H1 (cell line): ENCODE results near the gene RNF41. TPM values are rescaled to one million over a fixed set of nuclear protein-coding genes. Genes with fewer than 3 reads are reported as not detected.

Experiments
- CTCF ChIA-PET: fragments of 300-600 bp; sonication (Branson Sonifier 250); formaldehyde crosslinking; loops from one replicate; lab custom pipeline; 2021; ENCODE audit not compliant: partially characterized antibody; lab: Charles Lee
- POLR2A ChIA-PET: fragments of 300-600 bp; sonication (Branson Sonifier 250); formaldehyde crosslinking; loops from one replicate; lab custom pipeline; 2021; ENCODE audit warnings: inconsistent platforms; ENCODE audit not compliant: partially characterized antibody; lab: Charles Lee
- DNase-seq, 2 experiments: peaks; one replicate each; pipeline versions ENCODE4 v3.0.0 to v3.0.0-alpha.2; 2010 to 2022; ENCODE audit warnings: low spot score in 2 of 2, low read depth in 1 of 2, mixed read lengths in 1 of 2
- FAIRE-seq: peaks from 2 replicates; lab custom pipeline; 2011; peaks lifted over from hg19 to GRCh38; lab: Jason Lieb, UNC
- H2AFZ ChIP-seq: 2 replicates; pipeline ENCODE4 v1.8.1; 2012; ENCODE audit warnings: low read length, inconsistent platforms
- H2AK5ac ChIP-seq: 2 replicates; pipeline ENCODE4 v1.6.1; 2013; ENCODE audit warnings: low read depth, low read length
- H2BK120ac ChIP-seq: replicated peaks from 2 replicates; pipeline ENCODE3; 2013; ENCODE audit warnings: low read depth, low read length, inconsistent platforms
- H2BK12ac ChIP-seq: 2 replicates; pipeline ENCODE4 v1.6.1; 2013; ENCODE audit warnings: low read depth, low read length
- H2BK15ac ChIP-seq: 2 replicates; pipeline ENCODE4 v1.6.1; 2013; ENCODE audit warnings: low read length
- H2BK20ac ChIP-seq: 2 replicates; pipeline ENCODE4 v1.6.1; 2013; ENCODE audit warnings: low read length
- H2BK5ac ChIP-seq: 2 replicates; pipeline ENCODE4 v1.6.1; 2013; ENCODE audit warnings: low read depth, low read length
- H3K14ac ChIP-seq: 2 replicates; pipeline ENCODE4 v1.6.1; 2013; ENCODE audit warnings: inconsistent platforms; ENCODE audit not compliant: insufficient read length
- H3K18ac ChIP-seq: 2 replicates; pipeline ENCODE4 v1.6.1; 2013; ENCODE audit warnings: low read length; ENCODE audit errors: extremely low read depth
- H3K23ac ChIP-seq: 2 replicates; pipeline ENCODE4 v1.6.1; 2013; ENCODE audit warnings: inconsistent platforms; ENCODE audit not compliant: insufficient read length
- H3K23me2 ChIP-seq: 2 replicates; pipeline ENCODE4 v1.6.1; 2013; ENCODE audit warnings: low read depth, low read length
- H3K27ac ChIP-seq: 2 replicates; pipeline ENCODE4 v1.6.1; 2011; ENCODE audit warnings: low read depth, low read length, inconsistent platforms
- H3K27me3 ChIP-seq, 4 experiments: replicated peaks in 1 of 4; 1 replicate in 1 of 4; 2 replicates in 3 of 4; pipeline versions ENCODE4 v1.6.1 to v1.8.1; 2011 to 2013; ENCODE audit warnings: low read length in 3 of 4, mild to moderate bottlenecking in 3 of 4, inconsistent platforms in 2 of 4, mixed read lengths in 2 of 4, moderate library complexity in 1 of 4; ENCODE audit not compliant: control insufficient read depth in 3 of 4, insufficient read depth in 3 of 4; ENCODE audit errors: extremely low read depth in 1 of 4
- H3K36me3 ChIP-seq, 4 experiments: 2 replicates each; pipeline versions ENCODE4 v1.6.1 to v1.8.1; 2011 to 2013; ENCODE audit warnings: mild to moderate bottlenecking in 4 of 4, low read length in 3 of 4, moderate library complexity in 2 of 4, control low read depth in 1 of 4, inconsistent platforms in 1 of 4; ENCODE audit not compliant: insufficient read depth in 4 of 4, control insufficient read depth in 2 of 4
- H3K4ac ChIP-seq: replicated peaks from 2 replicates; pipeline ENCODE3; 2013; ENCODE audit warnings: low read length, low read depth, mixed read lengths, inconsistent platforms; ENCODE audit not compliant: insufficient read length
- H3K4me1 ChIP-seq, 4 experiments: replicated peaks in 1 of 4; 1 replicate in 1 of 4; 2 replicates in 3 of 4; pipeline versions ENCODE4 v1.6.1 to v1.8.1; 2011 to 2013; ENCODE audit warnings: low read length in 3 of 4, inconsistent platforms in 2 of 4, mixed read lengths in 1 of 4; ENCODE audit not compliant: insufficient read depth in 4 of 4, control insufficient read depth in 3 of 4
- H3K4me2 ChIP-seq, 2 experiments: 2 replicates each; pipeline versions ENCODE4 v1.6.1 to v1.8.1; 2011 to 2013; ENCODE audit warnings: low read depth in 2 of 2, low read length in 2 of 2, control low read depth in 1 of 2, inconsistent platforms in 1 of 2, mild to moderate bottlenecking in 1 of 2; ENCODE audit not compliant: insufficient read depth in 1 of 2
- H3K4me3 ChIP-seq, 4 experiments: fragments of 200-600, 300-600 bp in 1 of 4; sonication (generic), shearing (Covaris generic), sonication (Bioruptor Twin) in 1 of 4; 2 replicates each; pipeline versions ENCODE4 v1.5.1 to v1.8.1; 2011 to 2016; ENCODE audit warnings: low read length in 4 of 4, low read depth in 3 of 4, control low read depth in 2 of 4, inconsistent platforms in 2 of 4, mild to moderate bottlenecking in 2 of 4, mixed read lengths in 1 of 4, moderate library complexity in 1 of 4; ENCODE audit not compliant: insufficient read depth in 2 of 4; ENCODE audit errors: extremely low read depth in 1 of 4
- H3K56ac ChIP-seq: replicated peaks from 2 replicates; pipeline ENCODE3; 2013; ENCODE audit warnings: low read depth, mild to moderate bottlenecking, mixed read lengths, low read length, inconsistent platforms; ENCODE audit not compliant: insufficient read length
- H3K79me1 ChIP-seq: 2 replicates; pipeline ENCODE4 v1.6.1; 2013; ENCODE audit warnings: low read depth, low read length, control low read depth
- H3K79me2 ChIP-seq, 2 experiments: 2 replicates each; pipeline versions ENCODE4 v1.6.1 to v1.8.1; 2012 to 2013; ENCODE audit warnings: low read length in 2 of 2, mild to moderate bottlenecking in 2 of 2, inconsistent platforms in 1 of 2; ENCODE audit not compliant: insufficient read depth in 2 of 2, control insufficient read depth in 1 of 2
- H3K9ac ChIP-seq, 4 experiments: replicated peaks in 1 of 4; 1 replicate in 1 of 4; 2 replicates in 3 of 4; pipeline versions ENCODE4 v1.6.1 to v1.8.1; 2011 to 2013; ENCODE audit warnings: low read depth in 3 of 4, low read length in 3 of 4, control low read depth in 2 of 4, mild to moderate bottlenecking in 2 of 4, moderate library complexity in 2 of 4, inconsistent platforms in 1 of 4; ENCODE audit errors: extremely low read depth in 1 of 4
- H3K9me3 ChIP-seq, 2 experiments: 2 replicates each; pipeline versions ENCODE4 v1.6.1 to v1.8.1; 2012 to 2013; ENCODE audit warnings: mild to moderate bottlenecking in 2 of 2, moderate library complexity in 2 of 2, control low read depth in 1 of 2, inconsistent platforms in 1 of 2, low read depth in 1 of 2, low read length in 1 of 2, mixed read lengths in 1 of 2; ENCODE audit not compliant: insufficient read depth in 2 of 2
- H4K20me1 ChIP-seq, 2 experiments: replicated peaks in 1 of 2; 2 replicates each; pipeline versions ENCODE3 to v1.8.1; 2011 to 2013; ENCODE audit warnings: inconsistent platforms in 2 of 2, low read length in 2 of 2, mild to moderate bottlenecking in 1 of 2; ENCODE audit not compliant: insufficient read depth in 2 of 2, control insufficient read depth in 1 of 2
- H4K5ac ChIP-seq: 2 replicates; pipeline ENCODE4 v1.6.1; 2013; ENCODE audit warnings: low read length, low read depth, mixed read lengths, inconsistent platforms; ENCODE audit not compliant: insufficient read length
- H4K8ac ChIP-seq: 2 replicates; pipeline ENCODE4 v1.8.0; 2013; ENCODE audit warnings: mild to moderate bottlenecking, moderate library complexity, low read length, inconsistent platforms; ENCODE audit not compliant: insufficient read depth; ENCODE audit errors: extremely low read depth
- H4K91ac ChIP-seq: replicated peaks from 2 replicates; pipeline ENCODE3; 2013; ENCODE audit warnings: low read length, mixed read lengths, inconsistent platforms; ENCODE audit not compliant: insufficient read length
- E2F6 ChIP-seq: IDR thresholded peaks from 2 replicates; pipeline ENCODE4 v1.6.1; 2012; ENCODE audit warnings: inconsistent platforms
- KDM4A ChIP-seq: IDR thresholded peaks from one replicate; pipeline ENCODE4 v1.7.1; 2012; ENCODE audit warnings: low read depth, mild to moderate bottlenecking, moderate library complexity, low read length, inconsistent platforms; ENCODE audit not compliant: severe bottlenecking
- POLR2A ChIP-seq, 2 experiments: IDR thresholded peaks; 1 replicate in 1 of 2; 2 replicates in 1 of 2; pipeline ENCODE4 v1.6.1; 2011; ENCODE audit warnings: low read depth in 2 of 2, low read length in 2 of 2, mild to moderate bottlenecking in 2 of 2; ENCODE audit errors: control extremely low read depth in 1 of 2
- POLR2AphosphoS5 ChIP-seq: IDR thresholded peaks from 2 replicates; pipeline ENCODE4 v1.6.1; 2011; ENCODE audit warnings: low read depth, low read length
- SIX5 ChIP-seq: IDR thresholded peaks from 2 replicates; pipeline ENCODE4 v1.6.1; 2011; ENCODE audit warnings: mild to moderate bottlenecking, low read depth, low read length
- SRF ChIP-seq: IDR thresholded peaks from 2 replicates; pipeline ENCODE4 v1.6.1; 2011; ENCODE audit warnings: mild to moderate bottlenecking, low read depth, low read length, moderate library complexity
- TBP ChIP-seq: IDR thresholded peaks from 2 replicates; pipeline ENCODE4 v1.6.1; 2011; ENCODE audit warnings: low read depth, low read length, improper control_type of control experiment
- WGBS, 2 experiments: shearing (Covaris generic) in 1 of 2; methylation state at CpG; one replicate each; pipeline versions ENCODE4 v1.1.6 to v1.1.7; 2013 to 2015; ENCODE audit warnings: low lambda C conversion rate in 2 of 2, mixed read lengths in 2 of 2, inconsistent platforms in 1 of 2, low coverage in 1 of 2, missing lambda C conversion rate in 1 of 2; ENCODE audit not compliant: insufficient replicate concordance in 2 of 2, insufficient coverage in 1 of 2, insufficient read length in 1 of 2; ENCODE audit errors: extremely low coverage in 1 of 2, missing lambda C conversion rate in 1 of 2; 5-methylcytosine and 5-hydroxymethylcytosine counted together
- polyA plus RNA-seq, 7 experiments: library from polyadenylated mRNA; depleted of rRNA in 3 of 7; stranded (reverse) in 5 of 7; unstranded in 2 of 7; fragments of >200 nt in 5 of 7; fragments of 200-250 nt in 2 of 7; gene quantifications; 1 replicate in 5 of 7; 2 replicates in 1 of 7; 4 replicates in 1 of 7; pipeline versions ENCODE4 v1.2.1 to v1.2.3, GENCODE V29; 2011 to 2013; ENCODE audit warnings: missing spikeins in 2 of 7, mixed read lengths in 2 of 7
- total RNA-seq: library from RNA; stranded (reverse); fragmentation: NEBNext Ultra II Directional; extraction: Animal tissue kit (Norgen Biotek cat#: 25700); gene quantifications from 2 replicates; pipeline ENCODE4 v1.2.1, GENCODE V29; 2021
- TF ChIP-seq, protein P1 (sequence below): IDR thresholded peaks from 2 replicates; pipeline ENCODE4 v1.6.1; 2012; ENCODE audit warnings: inconsistent platforms

Gene RNF41
- total and polyA plus RNA-seq, 2 of the 8 experiments (the other 6 are each of a cell fraction or from before 2014, with no cell fraction given), result 55.5 to 98.6 TPM

DNA sequence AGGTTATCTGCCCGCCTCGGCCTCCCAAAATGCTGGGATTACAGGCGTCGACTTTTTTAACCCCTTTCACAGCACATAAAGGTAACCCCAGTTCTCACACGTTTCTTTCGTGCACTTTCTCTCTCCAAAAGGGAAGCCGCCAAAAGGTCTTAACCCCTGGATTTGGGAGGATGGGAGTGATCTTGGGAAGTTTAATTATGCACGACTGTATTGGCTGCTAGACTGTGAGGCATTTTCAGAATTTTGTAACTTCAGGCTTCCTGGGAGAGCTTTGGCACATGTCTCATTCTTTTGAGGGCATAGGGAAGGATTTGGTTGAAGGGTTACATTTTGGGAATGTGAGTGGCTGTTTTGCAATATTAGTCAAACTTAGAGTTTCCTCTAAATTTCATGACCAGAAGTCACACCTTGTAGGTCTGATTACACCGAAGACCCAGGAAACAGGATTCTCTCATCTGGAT lies 31.0 kb downstream of the RNF41 start:
- POLR2A ChIA-PET, result interaction anchor here (0.8 to 26.3 kb wide), 11 partner anchors 9 to 111 kb away, joined by 3 to 656 read pairs (median 24); partner anchors contain the start of genes ANKRD52, COQ10A, ERBB3 and MYL6
- Histone ChIP-seq H2BK12ac (no peak overlapping the region), H3K4me1 (peaks cover 2 to 8% (median 4%) of the 10 kb centered on the region in 4 experiments; a peak in 3 of 7 replicates), H2AK5ac (no peak overlapping the region)
- CTCF ChIA-PET, result interaction anchor here (0.6 to 6.2 kb wide), 9 partner anchors 13 to 116 kb away, joined by 3 to 111 read pairs (median 7); partner anchors contain the start of genes ANKRD52 and RNF41
- FAIRE-seq, result no peak
- no peak for TF ChIP-seq POLR2AphosphoS5
- no peak for TF ChIP-seq POLR2A (IDR thresholded peaks at IDR 0.05; ENCODE audit: control extremely low read depth in 1 of 2, low read depth in 2 of 2, low read length in 2 of 2)
- peak; percentile 57; the same call in 1 of the 2 replicates for TF ChIP-seq E2F6
- TF ChIP-seq SIX5, result no peak
- no peak for TF ChIP-seq KDM4A
- TF ChIP-seq, protein P1, sequence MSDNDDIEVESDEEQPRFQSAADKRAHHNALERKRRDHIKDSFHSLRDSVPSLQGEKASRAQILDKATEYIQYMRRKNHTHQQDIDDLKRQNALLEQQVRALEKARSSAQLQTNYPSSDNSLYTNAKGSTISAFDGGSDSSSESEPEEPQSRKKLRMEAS, result peak; percentile 61; the same call in 1 of the 2 replicates
- TF ChIP-seq TBP, result no peak
- no peak for TF ChIP-seq SRF
- TF ChIP-seq, all 59 proteins: peak for 2
- H2BK120ac ChIP-seq, result no peak overlapping the region
- 31% methylated on average over 9 of the region's 9 CpGs; no CpG with 5 or more reads in 1 of the 2 experiments for WGBS, 2 experiments
- H4K8ac ChIP-seq, result no peak overlapping the region
- peak overlapping the region; percentile 51 to 96 for H3K4me2 ChIP-seq
- H3K79me1 ChIP-seq, result peaks cover 3% of the 10 kb centered on the region; the same call in 1 of the 2 replicates
- H3K14ac ChIP-seq, result no peak overlapping the region
- H3K4ac ChIP-seq, result no peak overlapping the region
- H2BK15ac ChIP-seq, result no peak overlapping the region
- no peak for DNase-seq
- H2BK20ac ChIP-seq, result no peak overlapping the region
- H4K20me1 ChIP-seq, result peaks cover 0 to 4% of the 10 kb centered on the region in 2 experiments
- 0 out of 2 replicates have a peak overlapping the region, but pooled peaks have one; percentile 58 for H2AFZ ChIP-seq
- H3K56ac ChIP-seq, result no peak overlapping the region
- H4K5ac ChIP-seq, result no peak overlapping the region
- H3K18ac ChIP-seq, result no peak overlapping the region
- no peaks in the 10 kb centered on the region for H3K9me3 ChIP-seq
- peaks cover 7 to 13% (median 8%) of the 10 kb centered on the region in 4 experiments; a peak in 6 of 8 replicates for H3K36me3 ChIP-seq
- H3K79me2 ChIP-seq, result peaks cover 14 to 29% of the 10 kb centered on the region in 2 experiments
- peak overlapping the region; percentile 76 to 95 (median 82) for H3K4me3 ChIP-seq
- peak overlapping the region in 2 of 4 experiments; percentile 37 to 62; a peak in 2 of 7 replicates for H3K9ac ChIP-seq
- peaks cover 11% of the 10 kb centered on the region for H3K23me2 ChIP-seq
- H3K23ac ChIP-seq, result no peak overlapping the region
- no peak overlapping the region for H3K27ac ChIP-seq
- H3K27me3 ChIP-seq, result no peaks in the 10 kb centered on the region
- no peak overlapping the region for H4K91ac ChIP-seq
- H2BK5ac ChIP-seq, result no peak overlapping the region
